GM13976 (cell line): ENCODE data around the gene PRKAG3.

Source experiments
- DNase-seq: peaks from one replicate; pipeline ENCODE4 v3.0.0; 2012; ENCODE audit warnings: low spot score
- in situ Hi-C: fragments of 300-500 bp; cut with MboI; formaldehyde crosslinking; loops from one replicate; pipeline ENCODE4 v1.12.0; 2022; ENCODE audit warnings: low sequenced_read_pairs, mixed read lengths, inconsistent platforms; ENCODE audit not compliant: unreplicated experiment
- TF ChIP-seq, protein P1 (sequence below): IDR thresholded peaks from 2 replicates; pipeline ENCODE4 v1.5.1; 2012; ENCODE audit warnings: borderline replicate concordance, mild to moderate bottlenecking; ENCODE audit not compliant: insufficient read depth; ENCODE audit errors: extremely low read depth, missing control alignments, control extremely low read depth

PRKAG3 gene

DNA sequence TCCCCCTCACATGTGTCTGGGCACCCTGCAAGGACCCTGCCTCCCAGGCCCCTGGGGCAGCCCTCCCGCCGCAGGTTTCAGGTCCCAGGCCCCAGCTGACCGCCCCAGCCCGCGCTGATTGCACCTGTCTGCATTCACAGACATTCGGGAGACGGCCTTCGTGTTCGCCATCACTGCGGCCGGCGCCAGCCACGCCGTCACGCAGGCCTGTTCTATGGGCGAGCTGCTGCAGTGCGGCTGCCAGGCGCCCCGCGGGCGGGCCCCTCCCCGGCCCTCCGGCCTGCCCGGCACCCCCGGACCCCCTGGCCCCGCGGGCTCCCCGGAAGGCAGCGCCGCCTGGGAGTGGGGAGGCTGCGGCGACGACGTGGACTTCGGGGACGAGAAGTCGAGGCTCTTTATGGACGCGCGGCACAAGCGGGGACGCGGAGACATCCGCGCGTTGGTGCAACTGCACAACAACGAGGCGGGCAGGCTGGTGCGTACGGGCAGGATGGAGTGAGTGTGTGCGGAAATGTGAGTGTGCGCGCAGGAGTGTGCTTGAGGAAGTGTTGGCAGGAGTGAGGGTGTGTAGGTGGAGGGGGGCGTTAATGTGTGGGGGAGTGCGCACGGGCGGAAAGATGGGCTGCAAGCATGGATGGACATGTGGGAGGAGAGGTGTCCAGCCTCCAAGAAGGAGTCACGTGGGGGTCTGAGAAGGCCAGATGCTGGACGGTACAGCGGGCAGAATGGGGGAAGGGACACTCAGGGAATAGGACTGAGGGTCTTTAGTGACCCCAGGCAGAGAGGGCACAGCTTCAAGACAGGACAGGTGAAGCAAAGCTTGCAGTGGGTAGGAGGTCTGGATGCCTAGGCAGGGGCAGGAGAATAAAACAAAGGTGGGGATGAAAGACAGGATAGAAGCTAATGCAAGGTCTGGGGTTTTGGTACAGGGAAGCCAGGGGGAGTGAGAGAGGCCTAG lies 40.0 kb upstream of the PRKAG3 start:
- in situ Hi-C loops, result no loop called here
- TF ChIP-seq, protein P1, sequence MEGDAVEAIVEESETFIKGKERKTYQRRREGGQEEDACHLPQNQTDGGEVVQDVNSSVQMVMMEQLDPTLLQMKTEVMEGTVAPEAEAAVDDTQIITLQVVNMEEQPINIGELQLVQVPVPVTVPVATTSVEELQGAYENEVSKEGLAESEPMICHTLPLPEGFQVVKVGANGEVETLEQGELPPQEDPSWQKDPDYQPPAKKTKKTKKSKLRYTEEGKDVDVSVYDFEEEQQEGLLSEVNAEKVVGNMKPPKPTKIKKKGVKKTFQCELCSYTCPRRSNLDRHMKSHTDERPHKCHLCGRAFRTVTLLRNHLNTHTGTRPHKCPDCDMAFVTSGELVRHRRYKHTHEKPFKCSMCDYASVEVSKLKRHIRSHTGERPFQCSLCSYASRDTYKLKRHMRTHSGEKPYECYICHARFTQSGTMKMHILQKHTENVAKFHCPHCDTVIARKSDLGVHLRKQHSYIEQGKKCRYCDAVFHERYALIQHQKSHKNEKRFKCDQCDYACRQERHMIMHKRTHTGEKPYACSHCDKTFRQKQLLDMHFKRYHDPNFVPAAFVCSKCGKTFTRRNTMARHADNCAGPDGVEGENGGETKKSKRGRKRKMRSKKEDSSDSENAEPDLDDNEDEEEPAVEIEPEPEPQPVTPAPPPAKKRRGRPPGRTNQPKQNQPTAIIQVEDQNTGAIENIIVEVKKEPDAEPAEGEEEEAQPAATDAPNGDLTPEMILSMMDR, result no peak
- DNase-seq, result no peak

DNA sequence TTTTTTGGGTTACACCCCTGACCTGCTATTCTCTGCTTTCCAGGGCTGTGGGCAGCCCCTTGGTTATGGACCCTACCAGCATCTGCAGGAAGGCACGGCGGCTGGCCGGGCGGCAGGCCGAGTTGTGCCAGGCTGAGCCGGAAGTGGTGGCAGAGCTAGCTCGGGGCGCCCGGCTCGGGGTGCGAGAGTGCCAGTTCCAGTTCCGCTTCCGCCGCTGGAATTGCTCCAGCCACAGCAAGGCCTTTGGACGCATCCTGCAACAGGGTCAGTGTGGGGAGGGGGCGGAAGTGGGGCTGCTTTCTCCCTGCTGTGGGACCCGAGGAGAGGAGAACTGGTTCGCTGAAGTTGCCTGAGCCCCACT lies 39.4 kb upstream of the PRKAG3 start:
- TF ChIP-seq, protein P1, result no peak
- in situ Hi-C loops, result no loop called here
- DNase-seq, result no peak

DNA sequence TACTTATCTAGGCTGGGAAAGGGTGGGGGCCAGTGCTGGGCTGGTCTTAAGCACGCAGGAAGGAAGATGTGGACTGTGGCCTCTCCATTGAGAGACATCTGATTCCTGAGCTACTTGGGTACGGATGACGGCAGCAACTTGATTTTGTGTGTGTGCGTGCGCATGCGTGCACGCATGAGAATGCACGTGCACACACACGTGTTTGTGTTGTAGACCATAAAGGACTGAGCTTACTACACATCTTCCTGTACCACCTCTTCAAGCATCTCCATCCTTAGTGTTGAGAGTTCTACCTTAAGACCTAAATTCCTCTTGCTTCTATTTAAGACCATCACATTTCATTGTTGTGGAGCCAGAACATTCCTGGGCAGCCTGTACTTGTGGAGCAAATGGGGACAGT lies 37.5 kb upstream of the PRKAG3 start:
- DNase-seq, result no peak
- TF ChIP-seq, protein P1, result no peak
- in situ Hi-C loops, result no loop called here

DNA sequence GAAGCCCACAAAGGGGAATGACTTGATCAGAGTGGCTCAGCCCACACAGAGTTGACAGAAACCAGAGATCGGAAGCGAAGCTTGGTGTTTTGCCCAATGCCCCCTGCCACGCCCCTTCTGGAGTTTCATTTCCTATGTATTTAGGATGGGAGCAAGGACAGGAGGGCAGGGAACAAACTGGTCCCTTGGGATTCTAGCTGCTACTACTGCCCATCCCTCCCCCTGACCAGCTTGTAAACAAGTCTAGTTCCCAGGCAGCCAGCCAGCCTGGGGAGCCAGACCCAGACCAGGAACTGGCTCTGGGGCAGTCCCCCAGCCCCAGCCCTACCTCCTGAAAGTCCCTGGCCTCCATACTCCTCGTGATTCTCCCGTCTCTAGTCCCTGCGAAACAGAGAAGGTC lies 36.3 kb upstream of the PRKAG3 start:
- DNase-seq, result no peak
- TF ChIP-seq, protein P1, result no peak
- in situ Hi-C loops, result no loop called here

DNA sequence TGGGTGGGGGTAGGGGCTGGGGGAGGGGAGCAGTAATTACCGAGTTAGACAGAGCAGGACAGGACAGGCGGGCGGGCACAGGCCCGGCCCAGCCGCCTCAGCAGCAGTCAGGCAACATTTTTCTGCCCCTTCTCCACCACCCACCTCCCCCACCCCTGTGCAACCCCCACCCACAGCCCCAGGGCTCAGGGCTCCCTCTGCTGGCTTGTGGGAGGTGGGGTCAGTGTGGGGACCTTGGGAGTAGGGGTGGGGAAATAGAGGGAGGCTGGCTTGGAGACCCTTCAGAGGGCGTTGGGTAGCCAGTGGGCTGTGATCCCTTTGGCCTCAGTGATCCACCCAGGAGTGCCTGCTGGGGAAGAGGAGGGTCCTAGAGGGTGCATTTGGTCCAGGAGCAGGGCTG lies 34.4 kb upstream of the PRKAG3 start:
- TF ChIP-seq, protein P1, result no peak
- DNase-seq, result no peak
- in situ Hi-C loops, result no loop called here

DNA sequence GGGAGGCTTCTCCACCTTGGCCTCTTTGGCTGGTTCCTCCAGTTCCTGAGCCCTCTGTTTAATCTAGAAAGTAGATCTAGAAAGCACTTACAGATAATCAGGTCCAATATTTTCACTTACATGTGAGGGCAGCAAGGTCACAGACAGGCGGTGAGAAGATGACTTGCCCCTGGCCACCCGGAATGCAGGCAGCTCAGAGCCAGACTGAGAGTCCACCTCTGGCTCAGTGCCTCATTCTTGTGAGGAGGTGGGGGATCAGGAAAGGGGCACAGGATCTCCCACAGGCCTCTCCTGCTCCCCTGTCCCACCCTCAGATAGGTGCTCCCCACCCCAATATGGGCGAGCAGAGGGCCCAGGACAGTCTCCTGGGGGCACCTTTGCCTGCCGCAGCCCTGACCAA lies 33.8 kb upstream of the PRKAG3 start:
- TF ChIP-seq, protein P1, result no peak
- no peak for DNase-seq
- in situ Hi-C loops, result no loop called here
